ENCODE measurements around the gene CERK.
"Not testable (repeated sequence)": the region's sequence is repeated elsewhere in the genome, so short reads cannot be mapped to it uniquely, and the experiment has no call there.

DNA sequence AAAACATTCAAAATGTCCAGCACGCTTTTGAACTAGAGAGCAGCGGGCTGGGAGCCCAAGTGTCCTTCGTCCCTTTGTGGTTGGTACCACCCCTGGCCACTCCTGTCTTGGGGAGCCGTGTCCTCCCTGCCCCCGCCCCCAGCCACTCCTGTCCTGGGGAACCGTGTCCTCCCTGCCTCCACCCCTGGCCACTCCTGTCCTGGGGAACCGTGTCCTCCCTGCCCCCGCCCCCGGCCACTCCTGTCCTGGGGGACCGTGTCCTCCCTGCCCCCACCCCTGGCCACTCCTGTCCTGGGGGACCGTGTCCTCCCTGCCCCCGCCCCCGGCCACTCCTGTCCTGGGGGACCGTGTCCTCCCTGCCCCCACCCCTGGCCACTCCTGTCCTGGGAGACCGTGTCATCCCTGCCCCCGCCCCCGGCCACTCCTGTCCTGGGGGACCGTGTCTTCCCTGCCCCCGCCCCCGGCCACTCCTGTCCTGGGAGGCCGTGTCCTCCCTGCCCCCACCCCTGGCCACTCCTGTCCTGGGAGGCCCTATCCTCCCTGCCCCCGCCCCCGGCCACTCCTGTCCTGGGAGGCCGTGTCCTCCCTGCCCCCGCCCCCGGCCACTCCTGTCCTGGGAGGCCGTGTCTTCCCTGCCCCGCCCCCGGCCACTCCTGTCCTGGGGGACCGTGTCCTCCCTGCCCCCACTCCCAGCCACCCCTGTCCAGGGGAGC, 102.9 kb downstream of the CERK start:
- TF ChIP-seq, protein P1, sequence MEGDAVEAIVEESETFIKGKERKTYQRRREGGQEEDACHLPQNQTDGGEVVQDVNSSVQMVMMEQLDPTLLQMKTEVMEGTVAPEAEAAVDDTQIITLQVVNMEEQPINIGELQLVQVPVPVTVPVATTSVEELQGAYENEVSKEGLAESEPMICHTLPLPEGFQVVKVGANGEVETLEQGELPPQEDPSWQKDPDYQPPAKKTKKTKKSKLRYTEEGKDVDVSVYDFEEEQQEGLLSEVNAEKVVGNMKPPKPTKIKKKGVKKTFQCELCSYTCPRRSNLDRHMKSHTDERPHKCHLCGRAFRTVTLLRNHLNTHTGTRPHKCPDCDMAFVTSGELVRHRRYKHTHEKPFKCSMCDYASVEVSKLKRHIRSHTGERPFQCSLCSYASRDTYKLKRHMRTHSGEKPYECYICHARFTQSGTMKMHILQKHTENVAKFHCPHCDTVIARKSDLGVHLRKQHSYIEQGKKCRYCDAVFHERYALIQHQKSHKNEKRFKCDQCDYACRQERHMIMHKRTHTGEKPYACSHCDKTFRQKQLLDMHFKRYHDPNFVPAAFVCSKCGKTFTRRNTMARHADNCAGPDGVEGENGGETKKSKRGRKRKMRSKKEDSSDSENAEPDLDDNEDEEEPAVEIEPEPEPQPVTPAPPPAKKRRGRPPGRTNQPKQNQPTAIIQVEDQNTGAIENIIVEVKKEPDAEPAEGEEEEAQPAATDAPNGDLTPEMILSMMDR (IDR thresholded peaks at IDR 0.05; ENCODE audit: low read depth, low read length), result not testable (repeated sequence)
- not testable (repeated sequence) for TF ChIP-seq POLR2A (IDR thresholded peaks at IDR 0.05; ENCODE audit: extremely low read depth, insufficient read length)
- TF ChIP-seq, protein P2, sequence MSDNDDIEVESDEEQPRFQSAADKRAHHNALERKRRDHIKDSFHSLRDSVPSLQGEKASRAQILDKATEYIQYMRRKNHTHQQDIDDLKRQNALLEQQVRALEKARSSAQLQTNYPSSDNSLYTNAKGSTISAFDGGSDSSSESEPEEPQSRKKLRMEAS (IDR thresholded peaks at IDR 0.05; ENCODE audit: low read depth, low read length), result not testable (repeated sequence)

Measured in NB4 (cell line).